PC-3 (cell line): ENCODE results near the gene ROR1.

Experiments
- CTCF ChIP-seq: fragments of 300-600 bp; sonication (generic); conservative IDR thresholded peaks from 2 replicates; pipeline ENCODE4 v1.5.1; 2017; ENCODE audit warnings: antibody characterized with exemption, low read depth, mild to moderate bottlenecking, low read length
- EZH2 ChIP-seq: fragments of 300-600 bp; sonication (generic); IDR thresholded peaks from one replicate; pipeline ENCODE4 v1.6.1; 2017; ENCODE audit warnings: antibody characterized with exemption, mild to moderate bottlenecking, low read length; ENCODE audit not compliant: unreplicated experiment

- TF ChIP-seq EZH2: no peak
- no peak for TF ChIP-seq CTCF
Observed at GRCh38 chr1:64112281-64112680, 338.5 kb downstream of the ROR1 start.
